Choroid plexus epithelial cell (primary cell): ENCODE results near the gene FAM120A.

Experiments
- DNase-seq: peaks from one replicate; pipeline ENCODE4 v3.0.0-alpha.2; 2010; ENCODE audit warnings: low read depth
- H3K4me3 ChIP-seq: 2 replicates; pipeline ENCODE4 v1.5.1; 2011; ENCODE audit warnings: low read depth, mild to moderate bottlenecking, control low read depth, low read length, moderate library complexity
- CTCF ChIP-seq: conservative IDR thresholded peaks from 2 replicates; pipeline ENCODE4 v1.5.1; 2011; ENCODE audit warnings: low read depth, mild to moderate bottlenecking, control low read depth, inconsistent platforms, low read length, moderate library complexity

Gene FAM120A

GRCh38 chr9:93549611-93550010, 98.1 kb downstream of the FAM120A start:
- no peak for TF ChIP-seq CTCF
- no peak for DNase-seq
- no peak overlapping the region for H3K4me3 ChIP-seq

GRCh38 chr9:93552923-93553322, 101.4 kb downstream of the FAM120A start:
- no peak for TF ChIP-seq CTCF
- no peak overlapping the region for H3K4me3 ChIP-seq
- DNase-seq = no peak

GRCh38 chr9:93555370-93555769, 103.9 kb downstream of the FAM120A start:
- TF ChIP-seq CTCF = no peak
- no peak overlapping the region for H3K4me3 ChIP-seq
- DNase-seq = no peak

GRCh38 chr9:93557366-93558137, 106.1 kb downstream of the FAM120A start:
- DNase-seq = no peak
- H3K4me3 ChIP-seq = no peak overlapping the region
- no peak for TF ChIP-seq CTCF

- no peak overlapping the region for H3K4me3 ChIP-seq
- no peak for TF ChIP-seq CTCF
- DNase-seq = no peak
Measured at GRCh38 chr9:93558503-93558902, 107.0 kb downstream of the FAM120A start.

- H3K4me3 ChIP-seq = no peak overlapping the region
- DNase-seq = no peak
- TF ChIP-seq CTCF = no peak
Measured at GRCh38 chr9:93560991-93561390, 109.5 kb downstream of the FAM120A start.

GRCh38 chr9:93562157-93562556, 110.7 kb downstream of the FAM120A start:
- no peak for DNase-seq
- no peak for TF ChIP-seq CTCF
- no peak overlapping the region for H3K4me3 ChIP-seq
